ENCODE results near the gene SUPT20HL2.
"Not testable (repeated sequence)": the region's sequence is repeated elsewhere in the genome, so short reads cannot be mapped to it uniquely, and the experiment has no call there.

SUPT20HL2 gene

DNA sequence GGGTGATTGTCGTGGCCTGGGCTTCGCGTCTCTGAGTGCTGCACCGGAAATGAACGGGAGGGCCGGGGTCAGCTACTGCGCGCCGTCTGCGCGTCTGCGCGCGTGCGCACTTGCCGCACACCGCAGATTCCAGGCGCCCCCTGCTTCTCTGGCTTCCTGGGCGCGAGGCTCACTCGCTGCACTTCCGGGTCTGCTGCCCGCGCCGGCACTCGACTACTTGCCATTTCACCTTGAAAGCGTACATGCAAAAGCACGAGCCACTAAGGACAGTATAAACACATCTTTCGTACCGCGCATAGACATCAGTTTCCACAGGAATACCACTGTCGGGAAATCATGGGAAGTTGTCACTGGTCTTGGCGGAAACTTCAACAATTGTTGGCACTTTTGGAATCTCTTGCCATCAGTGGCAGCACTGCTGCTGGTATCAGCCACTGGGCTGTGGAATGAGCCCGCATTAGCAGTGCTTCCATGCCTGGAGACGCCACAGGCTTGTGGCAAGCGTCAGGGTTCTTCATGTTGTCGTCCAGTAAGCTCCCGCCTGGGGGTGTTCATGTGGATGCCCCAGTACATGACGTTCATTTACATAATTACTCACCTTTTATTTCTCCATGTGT, at the start of gene SUPT20HL2:
TSS of gene SUPT20HL2 (minus strand) at position 51 of the 617 bp plus-strand sequence. CDS start 754 bp downstream, outside the sequence.
- ChIA-PET CTCF (interaction anchor here (0.7 kb wide), 1 partner anchor 54 kb away, joined by 3 read pairs; no protein-coding TSS in a partner anchor), POLR2A (ENCODE audit: low non-redundant PET) (no interaction called here)

DNA sequence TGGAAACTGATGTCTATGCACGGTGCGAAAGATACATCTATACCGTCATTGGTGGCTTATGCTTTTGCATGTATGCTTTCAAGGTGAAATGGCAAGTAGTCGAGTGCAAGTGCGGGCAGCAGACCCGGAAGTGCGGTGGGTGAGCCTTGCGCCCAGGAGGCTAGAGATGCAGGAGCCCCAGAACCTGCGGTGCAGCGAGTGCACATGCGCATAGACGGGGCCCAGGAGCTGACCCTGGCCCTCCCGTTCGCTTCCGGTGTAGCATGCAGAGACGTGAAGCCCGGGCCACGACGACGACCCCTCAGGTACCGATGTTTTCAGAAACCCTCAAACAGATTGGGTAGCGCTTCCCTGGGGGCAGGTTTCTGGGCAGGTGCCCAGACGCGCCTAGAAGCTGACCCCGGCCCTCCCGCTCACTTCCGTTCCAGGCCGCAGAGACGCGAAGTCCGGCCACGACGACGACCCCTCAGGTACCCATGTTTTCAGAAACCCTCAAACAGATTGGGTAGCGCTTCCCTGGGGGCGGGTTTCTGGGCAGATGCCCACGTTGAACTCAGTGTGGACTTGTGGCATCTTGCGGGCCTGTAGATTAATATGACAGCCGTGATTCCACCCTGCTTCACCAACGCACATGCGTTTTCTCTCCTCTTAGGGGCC, 48.3 kb upstream of the SUPT20HL2 start:
- CTCF ChIA-PET; H3K27ac ChIP-seq; POLR2A ChIA-PET (ENCODE audit: low non-redundant PET): not testable (repeated sequence)

More for the DNA sequence above, at the start of gene SUPT20HL2:
- TF ChIP-seq, protein P1, sequence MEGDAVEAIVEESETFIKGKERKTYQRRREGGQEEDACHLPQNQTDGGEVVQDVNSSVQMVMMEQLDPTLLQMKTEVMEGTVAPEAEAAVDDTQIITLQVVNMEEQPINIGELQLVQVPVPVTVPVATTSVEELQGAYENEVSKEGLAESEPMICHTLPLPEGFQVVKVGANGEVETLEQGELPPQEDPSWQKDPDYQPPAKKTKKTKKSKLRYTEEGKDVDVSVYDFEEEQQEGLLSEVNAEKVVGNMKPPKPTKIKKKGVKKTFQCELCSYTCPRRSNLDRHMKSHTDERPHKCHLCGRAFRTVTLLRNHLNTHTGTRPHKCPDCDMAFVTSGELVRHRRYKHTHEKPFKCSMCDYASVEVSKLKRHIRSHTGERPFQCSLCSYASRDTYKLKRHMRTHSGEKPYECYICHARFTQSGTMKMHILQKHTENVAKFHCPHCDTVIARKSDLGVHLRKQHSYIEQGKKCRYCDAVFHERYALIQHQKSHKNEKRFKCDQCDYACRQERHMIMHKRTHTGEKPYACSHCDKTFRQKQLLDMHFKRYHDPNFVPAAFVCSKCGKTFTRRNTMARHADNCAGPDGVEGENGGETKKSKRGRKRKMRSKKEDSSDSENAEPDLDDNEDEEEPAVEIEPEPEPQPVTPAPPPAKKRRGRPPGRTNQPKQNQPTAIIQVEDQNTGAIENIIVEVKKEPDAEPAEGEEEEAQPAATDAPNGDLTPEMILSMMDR (conservative IDR thresholded peaks at IDR 0.05; ENCODE audit: low read depth), result no peak
- no peak within 1 kb of the TSS for H3K27ac ChIP-seq
- DNase-seq (ENCODE audit: low spot score), result no peak

DNA sequence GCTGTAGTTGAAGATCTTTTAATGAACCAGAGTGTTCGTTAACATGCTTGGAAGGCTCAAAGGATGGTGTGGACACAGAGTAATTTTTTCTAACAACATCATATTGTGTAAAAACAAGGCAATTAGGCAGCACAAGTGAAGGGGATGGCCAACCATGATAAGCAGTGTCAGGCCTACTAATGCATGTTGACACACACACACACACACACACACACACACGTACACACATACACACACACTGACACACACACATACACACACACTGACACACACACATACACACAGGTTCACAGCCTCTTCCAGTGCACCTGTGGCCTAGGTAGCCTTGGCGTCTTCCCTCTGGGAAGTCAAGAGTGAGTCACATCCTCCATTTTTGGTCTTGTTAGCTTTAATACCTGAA, 46.4 kb upstream of the SUPT20HL2 start, which contains the start of gene SUPT20HL1:
TSS of gene SUPT20HL1 (plus strand) at position 368 of the 400 bp plus-strand sequence. CDS start 2,122 bp downstream, outside the sequence.
- CTCF ChIA-PET, result no interaction called here
- POLR2A ChIA-PET (ENCODE audit: low non-redundant PET), result no interaction called here
- TF ChIP-seq, protein P1 (conservative IDR thresholded peaks at IDR 0.05; ENCODE audit: low read depth), result no peak
- no peak within 1 kb of the TSS for H3K27ac ChIP-seq
- no peak for DNase-seq (ENCODE audit: low spot score)

More for the DNA sequence above, 48.3 kb upstream of the SUPT20HL2 start:
- DNase-seq (ENCODE audit: low spot score), result not testable (repeated sequence)

DNA sequence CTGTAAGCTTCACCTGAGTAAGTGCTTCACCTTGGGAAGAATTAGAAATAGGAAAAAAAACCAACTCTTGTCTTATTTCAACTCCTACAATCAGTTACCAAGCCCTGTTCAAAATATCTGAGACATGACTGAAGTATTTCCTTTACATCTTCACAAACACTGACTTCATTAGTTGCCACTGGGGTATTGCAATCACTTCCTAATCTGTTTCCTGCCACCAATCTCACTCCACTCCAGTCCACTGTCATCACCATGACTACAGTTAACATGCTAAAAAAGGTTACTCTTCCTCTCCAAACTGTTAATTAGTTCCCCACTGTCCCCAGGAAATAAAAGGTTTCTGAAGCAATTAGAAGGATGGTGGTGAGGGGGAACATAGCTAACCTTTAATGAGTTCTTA, 43.2 kb upstream of the SUPT20HL2 start:
- no peak for DNase-seq (ENCODE audit: low spot score)
- no peak overlapping the region for H3K27ac ChIP-seq
- CTCF ChIA-PET, result no interaction called here
- POLR2A ChIA-PET (ENCODE audit: low non-redundant PET), result no interaction called here
- TF ChIP-seq, protein P1 (conservative IDR thresholded peaks at IDR 0.05; ENCODE audit: low read depth), result no peak

DNA sequence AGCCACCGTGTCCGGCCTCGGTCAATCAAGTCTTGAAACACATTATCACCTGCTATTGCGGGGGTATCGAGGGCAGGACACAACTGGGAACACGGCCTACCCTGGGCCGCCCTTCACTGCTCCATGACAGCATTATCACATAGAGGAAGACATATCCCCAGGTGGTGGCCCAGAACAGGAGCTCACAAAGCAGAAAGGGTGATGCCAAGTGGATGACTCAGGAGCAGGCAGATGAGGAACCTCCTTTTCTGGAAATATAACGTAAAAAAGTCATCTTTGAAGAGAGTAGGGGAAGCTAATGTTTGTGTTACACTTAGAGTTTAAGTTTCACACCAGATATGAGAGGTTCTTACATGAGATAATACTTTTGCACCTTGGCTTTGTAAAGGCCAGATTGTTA, 41.2 kb upstream of the SUPT20HL2 start:
- TF ChIP-seq, protein P1 (conservative IDR thresholded peaks at IDR 0.05; ENCODE audit: low read depth), result no peak
- CTCF ChIA-PET, result interaction anchor here (0.6 kb wide), 1 partner anchor 16 kb away, joined by 4 read pairs; no protein-coding TSS in a partner anchor

DNA sequence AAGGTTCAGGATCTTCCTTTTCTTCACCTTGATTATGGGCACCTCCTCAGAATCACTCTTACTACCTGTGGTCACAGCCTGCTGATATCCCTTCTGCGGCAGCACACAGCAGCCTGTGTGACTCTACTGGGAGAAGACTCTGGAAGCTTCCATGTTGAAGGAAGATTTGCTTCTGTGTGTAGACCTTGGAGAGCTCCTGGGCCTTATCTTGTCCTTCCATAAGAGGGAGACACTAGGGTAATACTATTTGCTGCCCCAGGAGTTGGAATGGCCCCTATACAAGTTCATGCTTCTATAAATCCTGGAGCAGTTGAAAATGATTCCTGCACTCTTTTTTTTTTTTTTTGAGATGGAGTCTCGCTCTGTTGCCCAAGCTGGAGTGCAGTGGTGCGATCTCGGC, 36.3 kb upstream of the SUPT20HL2 start:
- TF ChIP-seq, protein P1 (conservative IDR thresholded peaks at IDR 0.05; ENCODE audit: low read depth), result no peak
- ChIA-PET CTCF (no interaction called here), POLR2A (ENCODE audit: low non-redundant PET) (no interaction called here)
- no peak for DNase-seq (ENCODE audit: low spot score)
- no peak overlapping the region for H3K27ac ChIP-seq

More for the DNA sequence above, 41.2 kb upstream of the SUPT20HL2 start:
- no peak for DNase-seq (ENCODE audit: low spot score)
- POLR2A ChIA-PET (ENCODE audit: low non-redundant PET), result no interaction called here
- H3K27ac ChIP-seq, result no peak overlapping the region

DNA sequence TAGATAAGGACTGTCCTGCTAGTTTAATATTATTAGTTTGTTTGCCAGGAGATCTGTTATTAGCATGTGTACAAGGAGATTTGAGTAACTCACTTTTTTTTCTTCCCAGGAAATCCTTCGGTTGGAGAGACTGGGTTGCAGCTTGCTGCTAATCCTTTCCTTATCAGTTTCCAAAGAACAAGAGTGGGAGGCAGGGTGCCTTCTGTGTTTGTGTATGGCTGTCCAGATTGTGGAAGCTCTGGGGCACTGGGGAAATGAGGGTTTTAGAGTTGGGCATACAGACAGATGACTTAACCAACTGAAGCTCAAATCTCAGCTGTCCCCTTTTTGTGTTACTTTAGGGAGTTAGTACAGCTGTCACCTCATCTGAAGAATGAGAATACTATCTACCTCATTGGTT, 34.0 kb upstream of the SUPT20HL2 start:
- ChIA-PET POLR2A (ENCODE audit: low non-redundant PET) (no interaction called here), CTCF (interaction anchor here (0.5 to 0.6 kb wide), 3 partner anchors 24 to 191 kb away, joined by 3 to 6 read pairs (median 4); no protein-coding TSS in a partner anchor)

More for the DNA sequence above, 34.0 kb upstream of the SUPT20HL2 start:
- no peak for DNase-seq (ENCODE audit: low spot score)
- H3K27ac ChIP-seq, result no peak overlapping the region
- TF ChIP-seq, protein P1 (conservative IDR thresholded peaks at IDR 0.05; ENCODE audit: low read depth), result no peak
